Neuron (in vitro differentiated cells): ENCODE data around the gene L1CAM.

ENCODE experiments used
- H2AFZ ChIP-seq: one replicate; pipeline ENCODE4 v1.6.1; 2013; ENCODE audit warnings: low read depth, mild to moderate bottlenecking, inconsistent platforms, low read length, moderate library complexity
- H3K27me3 ChIP-seq: one replicate; pipeline ENCODE4 v1.6.1; 2013; ENCODE audit warnings: low read length; ENCODE audit not compliant: insufficient read depth
- H3K36me3 ChIP-seq: one replicate; pipeline ENCODE4 v1.6.1; 2013; ENCODE audit warnings: low read length; ENCODE audit not compliant: insufficient read depth
- H3K4me1 ChIP-seq: one replicate; pipeline ENCODE4 v1.6.1; 2013; ENCODE audit warnings: low read length; ENCODE audit not compliant: insufficient read depth
- H3K4me3 ChIP-seq: 2 replicates; pipeline ENCODE4 v1.5.1; 2013; ENCODE audit warnings: mild to moderate bottlenecking, low read length, moderate library complexity
- H3K9me3 ChIP-seq: one replicate; pipeline ENCODE4 v1.6.1; 2013; ENCODE audit warnings: low read length

Gene L1CAM

GRCh38 chrX:153920546-153920945 is 34.6 kb upstream of the L1CAM start:
- peaks cover 21% of the 10 kb centered on the region for H3K27me3 ChIP-seq

DNA sequence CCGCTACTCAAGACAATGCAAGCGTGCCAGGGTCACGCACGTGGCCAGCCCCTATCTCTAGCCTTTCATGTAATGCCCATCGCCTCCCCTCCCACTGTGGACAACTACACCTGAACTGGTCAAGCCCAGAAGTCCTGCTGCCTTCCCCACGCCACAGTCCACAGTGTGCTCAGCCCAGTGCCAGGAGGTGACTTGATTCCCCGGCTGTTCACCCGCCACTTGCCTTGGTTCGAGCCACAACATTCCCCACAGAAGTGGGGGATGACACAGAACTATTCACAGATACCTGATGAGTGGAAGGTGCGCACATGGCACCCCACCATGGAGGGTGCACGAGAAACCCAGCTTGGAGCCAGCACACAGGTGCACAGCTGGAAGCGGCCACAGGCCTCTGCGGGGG is 33.3 kb upstream of the L1CAM start:
- Histone ChIP-seq H3K4me1 (peaks cover 10% of the 10 kb centered on the region), H3K9me3 (no peaks in the 10 kb centered on the region), H3K27me3 (peaks cover 19% of the 10 kb centered on the region), H3K4me3 (no peak overlapping the region), H3K36me3 (no peaks in the 10 kb centered on the region), H2AFZ (no peak overlapping the region)

More at GRCh38 chrX:153920546-153920945, 34.6 kb upstream of the L1CAM start:
- no peaks in the 10 kb centered on the region for H3K36me3 ChIP-seq
- H3K4me1 ChIP-seq = peaks cover 10% of the 10 kb centered on the region
- H2AFZ ChIP-seq = no peak overlapping the region
- no peak overlapping the region for H3K4me3 ChIP-seq
- H3K9me3 ChIP-seq = no peaks in the 10 kb centered on the region

GRCh38 chrX:153917869-153918268 is 31.9 kb upstream of the L1CAM start:
- peaks cover 22% of the 10 kb centered on the region for H3K27me3 ChIP-seq
- H3K9me3 ChIP-seq = no peaks in the 10 kb centered on the region
- H3K4me3 ChIP-seq = no peak overlapping the region
- no peak overlapping the region for H2AFZ ChIP-seq
- H3K4me1 ChIP-seq = peaks cover 10% of the 10 kb centered on the region
- no peaks in the 10 kb centered on the region for H3K36me3 ChIP-seq

DNA sequence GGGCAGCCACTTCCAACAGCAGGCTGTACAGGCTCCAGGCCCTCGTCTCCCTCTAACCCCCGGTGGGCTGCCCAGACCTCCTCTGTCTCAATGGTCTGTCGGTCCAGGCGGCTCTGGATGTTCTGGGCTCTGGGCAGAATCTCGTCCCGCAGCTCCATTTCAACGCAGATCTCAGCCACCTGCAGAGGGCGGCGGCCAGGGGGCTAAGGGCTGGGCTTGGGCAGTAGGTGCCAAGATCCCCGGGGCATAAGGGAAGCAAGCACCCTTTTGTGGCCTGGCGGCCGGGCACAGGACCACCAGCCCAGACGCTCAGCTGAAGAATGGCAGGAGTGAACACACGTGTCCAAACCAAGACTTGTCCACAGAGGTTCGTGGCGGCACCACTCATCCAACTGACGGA is 27.7 kb upstream of the L1CAM start:
- no peaks in the 10 kb centered on the region for H3K4me1 ChIP-seq
- no peaks in the 10 kb centered on the region for H3K9me3 ChIP-seq
- H3K4me3 ChIP-seq = no peak overlapping the region
- H3K27me3 ChIP-seq = peaks cover 12% of the 10 kb centered on the region
- H2AFZ ChIP-seq = no peak overlapping the region
- H3K36me3 ChIP-seq = no peaks in the 10 kb centered on the region

GRCh38 chrX:153913211-153913610 is 27.2 kb upstream of the L1CAM start:
- H3K4me3 ChIP-seq = no peak overlapping the region
- peaks cover 12% of the 10 kb centered on the region for H3K27me3 ChIP-seq
- no peaks in the 10 kb centered on the region for H3K9me3 ChIP-seq
- no peaks in the 10 kb centered on the region for H3K4me1 ChIP-seq
- no peak overlapping the region for H2AFZ ChIP-seq
- H3K36me3 ChIP-seq = no peaks in the 10 kb centered on the region

- no peak overlapping the region for H2AFZ ChIP-seq
- no peaks in the 10 kb centered on the region for H3K36me3 ChIP-seq
- H3K4me3 ChIP-seq = no peak overlapping the region
- no peaks in the 10 kb centered on the region for H3K4me1 ChIP-seq
- peaks cover 22% of the 10 kb centered on the region for H3K27me3 ChIP-seq
- no peaks in the 10 kb centered on the region for H3K9me3 ChIP-seq
Observed at GRCh38 chrX:153911798-153912197, 25.8 kb upstream of the L1CAM start.

DNA sequence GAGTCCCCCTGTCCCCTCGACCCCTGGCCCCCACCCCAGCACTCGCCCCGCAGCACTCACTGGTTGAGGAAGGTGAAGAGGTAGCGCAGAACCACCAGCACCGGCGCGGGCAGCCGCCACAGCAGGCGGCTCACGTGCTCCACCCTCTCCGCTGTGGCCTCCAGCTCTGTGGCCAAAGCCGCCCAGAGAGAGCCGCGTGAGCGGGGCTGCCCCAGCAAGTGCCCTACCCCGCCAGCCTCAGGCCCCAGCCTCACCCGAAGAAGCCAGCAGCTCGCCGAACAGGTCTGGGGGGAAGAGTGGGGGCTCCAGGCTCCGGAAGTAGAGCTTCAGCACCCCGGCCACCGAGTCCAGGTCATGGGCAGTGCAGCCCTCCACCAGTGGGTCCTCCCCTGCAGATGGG is 24.5 kb upstream of the L1CAM start:
- Histone ChIP-seq H2AFZ (no peak overlapping the region), H3K4me1 (no peaks in the 10 kb centered on the region), H3K36me3 (no peaks in the 10 kb centered on the region), H3K9me3 (no peaks in the 10 kb centered on the region), H3K27me3 (peaks cover 20% of the 10 kb centered on the region), H3K4me3 (no peak overlapping the region)

DNA sequence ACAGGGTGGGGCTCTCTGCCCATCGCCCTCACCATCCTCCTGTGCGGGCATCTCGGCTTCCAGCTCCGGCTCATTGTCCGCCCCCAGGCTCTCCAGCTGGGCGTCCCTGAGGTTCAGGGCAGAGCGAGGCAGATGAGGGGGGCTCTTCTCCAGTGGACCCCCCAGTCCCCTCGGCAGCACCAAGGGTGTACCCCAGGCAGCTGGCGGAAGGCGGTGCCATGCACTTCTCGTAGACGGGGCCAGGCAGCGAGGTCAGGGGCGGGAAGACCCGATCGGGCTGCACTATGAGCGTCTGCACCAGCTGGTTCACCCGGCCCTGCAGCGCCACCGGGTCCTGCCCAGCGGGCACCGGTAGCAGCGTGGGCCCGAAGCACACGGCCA is 24.0 kb upstream of the L1CAM start:
- H3K36me3 ChIP-seq = no peaks in the 10 kb centered on the region
- peaks cover 20% of the 10 kb centered on the region for H3K27me3 ChIP-seq
- H3K9me3 ChIP-seq = no peaks in the 10 kb centered on the region
- no peaks in the 10 kb centered on the region for H3K4me1 ChIP-seq
- no peak overlapping the region for H3K4me3 ChIP-seq
- H2AFZ ChIP-seq = no peak overlapping the region

DNA sequence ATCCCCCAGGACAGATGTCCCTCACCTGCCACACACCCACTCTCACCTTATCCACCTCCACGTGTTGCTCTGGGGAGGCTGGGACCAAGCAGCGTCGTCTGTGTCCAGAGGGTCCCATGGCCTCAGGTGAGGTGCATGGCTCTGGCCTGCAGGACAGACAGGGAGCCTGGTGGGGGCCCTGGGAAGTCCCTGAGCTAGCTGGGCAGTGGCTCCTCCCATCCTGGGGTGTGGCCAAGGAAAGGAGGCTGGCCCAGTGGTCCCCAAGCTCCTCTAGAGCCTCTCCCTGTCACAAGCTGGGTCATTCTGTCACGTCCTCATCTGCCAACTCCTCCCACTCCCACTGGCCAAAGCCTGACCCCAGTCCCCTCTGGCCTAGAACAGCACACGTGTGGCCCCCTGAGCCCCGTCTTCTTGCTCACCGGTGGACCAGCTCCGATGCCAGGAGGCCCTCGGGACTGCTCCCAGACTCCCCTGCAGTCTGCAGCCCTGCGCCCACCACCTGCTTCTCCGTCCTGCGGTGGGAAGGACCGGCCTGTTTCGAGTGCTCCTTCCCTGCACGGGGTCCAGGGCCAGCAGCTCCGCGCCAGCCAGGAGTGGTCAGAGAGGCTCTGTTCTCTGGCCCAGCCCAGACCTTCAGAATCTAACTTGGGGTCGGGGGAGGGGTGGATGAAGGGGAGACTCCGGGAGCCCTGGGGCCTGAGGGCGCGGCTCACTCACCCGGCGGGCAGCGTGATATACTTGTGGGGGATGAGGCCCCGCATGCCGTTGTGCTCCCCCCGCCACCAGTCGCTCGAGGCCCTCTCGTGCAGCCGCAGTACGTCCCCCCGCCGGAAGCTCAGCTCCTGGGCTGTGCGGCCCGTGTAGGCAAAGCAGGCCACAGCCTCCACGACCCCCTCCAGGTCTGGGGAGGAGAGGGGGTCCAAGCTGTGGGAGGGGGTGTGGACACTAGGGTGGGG is 23.3 kb upstream of the L1CAM start:
- no peaks in the 10 kb centered on the region for H3K36me3 ChIP-seq
- no peaks in the 10 kb centered on the region for H3K4me1 ChIP-seq
- no peaks in the 10 kb centered on the region for H3K9me3 ChIP-seq
- H2AFZ ChIP-seq = no peak overlapping the region
- H3K27me3 ChIP-seq = peaks cover 20% of the 10 kb centered on the region
- no peak overlapping the region for H3K4me3 ChIP-seq

- no peak overlapping the region for H3K4me3 ChIP-seq
- H3K36me3 ChIP-seq = no peaks in the 10 kb centered on the region
- peaks cover 19% of the 10 kb centered on the region for H3K27me3 ChIP-seq
- no peaks in the 10 kb centered on the region for H3K9me3 ChIP-seq
- H2AFZ ChIP-seq = no peak overlapping the region
- H3K4me1 ChIP-seq = no peaks in the 10 kb centered on the region
Observed at GRCh38 chrX:153908219-153908860, 22.4 kb upstream of the L1CAM start.

DNA sequence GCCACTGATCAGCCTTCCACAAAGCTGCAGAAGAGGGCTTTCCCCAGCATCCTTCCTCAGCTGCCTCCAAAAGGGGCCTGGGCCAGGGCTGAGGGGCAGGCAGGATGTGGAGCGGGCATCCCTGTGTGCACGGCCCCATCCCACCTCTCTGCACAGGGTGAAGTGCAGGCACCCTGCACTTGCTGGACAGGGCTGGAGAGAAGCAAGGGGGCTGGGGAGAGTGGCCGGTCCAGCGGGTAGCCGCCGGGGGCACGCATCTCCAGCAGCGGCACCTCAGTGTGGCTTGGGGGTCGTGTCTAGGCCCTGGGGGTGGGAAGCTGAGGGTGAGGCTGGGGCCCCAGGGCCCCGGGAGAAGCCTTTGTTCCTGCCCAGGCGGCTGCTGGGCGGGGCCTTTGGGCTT is 21.5 kb upstream of the L1CAM start:
- Histone ChIP-seq H3K4me3 (no peak overlapping the region), H3K9me3 (no peaks in the 10 kb centered on the region), H3K27me3 (peaks cover 28% of the 10 kb centered on the region), H3K4me1 (no peaks in the 10 kb centered on the region), H2AFZ (no peak overlapping the region), H3K36me3 (no peaks in the 10 kb centered on the region)

DNA sequence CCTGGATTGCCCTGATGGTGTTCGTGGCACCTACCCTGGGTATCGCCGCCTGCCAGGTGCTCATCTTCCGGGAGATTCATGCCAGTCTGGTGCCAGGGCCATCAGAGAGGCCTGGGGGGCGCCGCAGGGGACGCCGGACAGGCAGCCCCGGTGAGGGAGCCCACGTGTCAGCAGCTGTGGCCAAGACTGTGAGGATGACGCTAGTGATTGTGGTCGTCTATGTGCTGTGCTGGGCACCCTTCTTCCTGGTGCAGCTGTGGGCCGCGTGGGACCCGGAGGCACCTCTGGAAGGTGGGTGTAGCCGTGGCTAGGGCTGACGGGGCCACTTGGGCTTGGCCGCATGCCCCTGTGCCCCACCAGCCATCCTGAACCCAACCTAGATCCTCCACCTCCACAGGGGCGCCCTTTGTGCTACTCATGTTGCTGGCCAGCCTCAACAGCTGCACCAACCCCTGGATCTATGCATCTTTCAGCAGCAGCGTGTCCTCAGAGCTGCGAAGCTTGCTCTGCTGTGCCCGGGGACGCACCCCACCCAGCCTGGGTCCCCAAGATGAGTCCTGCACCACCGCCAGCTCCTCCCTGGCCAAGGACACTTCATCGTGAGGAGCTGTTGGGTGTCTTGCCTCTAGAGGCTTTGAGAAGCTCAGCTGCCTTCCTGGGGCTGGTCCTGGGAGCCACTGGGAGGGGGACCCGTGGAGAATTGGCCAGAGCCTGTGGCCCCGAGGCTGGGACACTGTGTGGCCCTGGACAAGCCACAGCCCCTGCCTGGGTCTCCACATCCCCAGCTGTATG is 20.3 kb upstream of the L1CAM start:
- Histone ChIP-seq H3K9me3 (no peaks in the 10 kb centered on the region), H2AFZ (no peak overlapping the region), H3K4me3 (no peak overlapping the region), H3K27me3 (peaks cover 29% of the 10 kb centered on the region), H3K36me3 (no peaks in the 10 kb centered on the region), H3K4me1 (peaks cover 2% of the 10 kb centered on the region)
